HG03432 (cell line): ENCODE measurements around the gene TSPAN18.

Experiments used
- ATAC-seq: cut with Tn5 transposase; IDR thresholded peaks from one replicate; pipeline ENCODE4 v1.9.1; 2021; ENCODE audit warnings: mild to moderate bottlenecking, moderate library complexity; ENCODE audit not compliant: unreplicated experiment

Gene TSPAN18

DNA sequence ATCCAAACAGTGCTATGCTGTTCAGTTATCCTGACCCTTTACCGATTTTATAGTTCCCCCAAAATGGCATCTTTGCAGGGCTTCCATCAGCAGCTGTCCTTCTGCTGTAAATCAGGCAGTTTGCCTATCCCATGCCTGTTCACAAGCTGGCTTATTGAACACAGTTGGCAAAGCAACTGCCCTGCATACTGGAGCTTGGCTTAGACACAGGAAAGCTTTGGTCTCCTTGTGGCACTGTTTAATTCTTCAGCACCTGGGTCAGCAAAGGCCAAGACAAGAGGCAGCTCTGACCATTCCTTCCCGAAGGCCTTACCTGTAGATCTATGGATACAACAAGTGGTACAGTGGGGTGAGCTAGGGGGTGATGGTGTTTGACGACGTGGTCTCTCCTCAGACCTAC, 32.2 kb downstream of the TSPAN18 start:
- no peak for ATAC-seq

DNA sequence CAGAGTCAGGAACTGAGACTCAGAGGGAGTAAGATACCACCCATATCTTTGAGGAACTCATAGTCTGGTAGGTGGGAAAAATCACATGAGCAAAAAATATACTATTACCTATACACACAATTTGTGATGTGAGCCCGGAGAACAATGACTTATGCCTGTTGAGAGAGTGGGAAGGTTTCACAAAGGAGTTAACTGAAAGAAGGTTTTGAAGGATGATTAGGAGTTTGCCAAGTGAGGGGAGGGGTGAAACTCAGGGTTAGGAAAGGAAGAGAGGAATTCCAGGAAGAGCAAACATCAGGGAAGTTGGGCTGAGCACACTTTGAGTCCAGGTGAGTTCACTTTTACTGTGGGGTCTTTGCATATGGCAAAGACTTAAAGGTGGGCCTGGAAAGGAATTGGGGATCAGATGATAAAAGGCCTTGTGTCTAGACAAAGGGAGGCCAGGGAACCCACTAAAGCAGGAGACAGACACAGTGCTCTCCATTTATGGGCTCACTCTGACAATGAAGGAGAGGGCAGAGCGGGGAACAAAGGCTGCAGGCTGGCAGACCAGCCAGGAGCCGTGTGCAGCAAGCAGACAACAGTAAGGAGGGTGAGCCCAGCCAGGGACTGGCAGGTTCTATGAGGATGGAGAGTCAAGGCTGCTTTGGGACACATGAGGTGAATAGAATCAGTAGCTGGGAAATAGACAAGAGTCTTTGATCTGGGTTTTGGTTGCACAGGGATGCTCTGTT, 33.1 kb downstream of the TSPAN18 start:
- no peak for ATAC-seq

DNA sequence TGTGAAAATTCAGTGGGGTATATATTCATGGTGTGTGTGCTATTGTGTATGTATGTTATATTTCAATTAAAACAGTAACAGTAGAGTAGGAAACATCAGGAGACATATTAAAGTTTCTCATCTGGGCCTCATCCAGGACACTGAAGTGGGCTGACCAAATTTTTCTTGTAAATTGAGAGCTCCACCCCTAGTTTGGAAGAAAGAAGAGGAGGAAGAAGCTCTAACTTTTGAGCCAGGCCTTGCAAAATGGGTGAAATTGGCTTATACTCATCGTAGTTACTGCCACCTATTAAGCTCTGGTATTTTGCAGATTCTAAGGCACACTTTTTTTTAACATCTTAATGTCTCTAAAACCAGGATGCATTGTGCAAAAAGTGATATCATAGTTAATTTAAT, 33.7 kb downstream of the TSPAN18 start:
- no peak for ATAC-seq

DNA sequence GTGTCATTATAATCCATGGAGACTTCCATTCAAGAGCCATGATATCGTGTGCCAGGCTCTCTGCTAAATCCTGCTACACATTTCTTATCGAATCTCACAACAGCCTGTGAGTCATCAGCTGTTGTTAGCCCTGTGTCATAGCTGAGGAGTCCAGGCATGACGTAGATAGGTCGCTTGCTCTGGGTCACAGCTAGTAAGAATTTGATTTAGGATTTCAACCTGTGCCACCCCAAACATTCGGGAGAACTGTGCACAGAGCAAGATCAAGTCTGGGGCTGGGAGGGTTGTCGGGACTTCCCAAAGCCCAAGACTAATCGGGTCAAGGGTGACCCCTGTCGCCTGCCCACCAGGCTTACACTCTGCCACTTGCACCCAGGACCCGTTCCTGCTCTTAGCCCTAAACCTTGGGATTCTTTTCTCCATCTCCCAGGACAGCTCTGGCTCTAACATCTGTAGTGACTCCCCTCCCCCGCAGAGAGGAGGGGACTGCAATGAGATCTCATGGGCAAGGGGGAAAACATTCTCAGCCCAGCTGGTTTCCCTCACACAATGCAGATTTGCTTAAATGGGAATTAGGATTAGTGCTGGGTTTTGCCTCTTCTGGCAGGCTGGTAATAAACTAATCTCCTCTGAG, 34.3 kb downstream of the TSPAN18 start:
- no peak for ATAC-seq

DNA sequence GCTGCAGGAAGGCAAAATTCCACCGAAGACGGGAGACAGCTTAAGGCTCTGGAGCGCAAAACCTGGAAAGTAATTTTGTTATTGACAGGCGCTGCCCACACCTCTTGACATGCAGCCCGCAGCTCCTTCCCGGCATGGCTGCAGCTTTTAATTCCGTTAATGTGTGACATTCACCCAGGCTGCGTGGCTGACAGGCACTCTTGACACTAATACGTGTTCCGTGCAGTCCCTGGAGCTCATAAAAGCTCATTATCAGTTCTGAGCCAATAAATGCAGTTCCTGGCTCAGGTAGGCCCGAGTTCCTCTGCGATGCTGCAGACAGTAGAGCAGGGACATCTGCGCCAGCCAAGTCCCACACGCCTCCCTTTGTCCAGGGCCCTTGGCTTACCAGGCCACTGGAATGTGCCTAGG, 34.8 kb downstream of the TSPAN18 start:
- no peak for ATAC-seq

DNA sequence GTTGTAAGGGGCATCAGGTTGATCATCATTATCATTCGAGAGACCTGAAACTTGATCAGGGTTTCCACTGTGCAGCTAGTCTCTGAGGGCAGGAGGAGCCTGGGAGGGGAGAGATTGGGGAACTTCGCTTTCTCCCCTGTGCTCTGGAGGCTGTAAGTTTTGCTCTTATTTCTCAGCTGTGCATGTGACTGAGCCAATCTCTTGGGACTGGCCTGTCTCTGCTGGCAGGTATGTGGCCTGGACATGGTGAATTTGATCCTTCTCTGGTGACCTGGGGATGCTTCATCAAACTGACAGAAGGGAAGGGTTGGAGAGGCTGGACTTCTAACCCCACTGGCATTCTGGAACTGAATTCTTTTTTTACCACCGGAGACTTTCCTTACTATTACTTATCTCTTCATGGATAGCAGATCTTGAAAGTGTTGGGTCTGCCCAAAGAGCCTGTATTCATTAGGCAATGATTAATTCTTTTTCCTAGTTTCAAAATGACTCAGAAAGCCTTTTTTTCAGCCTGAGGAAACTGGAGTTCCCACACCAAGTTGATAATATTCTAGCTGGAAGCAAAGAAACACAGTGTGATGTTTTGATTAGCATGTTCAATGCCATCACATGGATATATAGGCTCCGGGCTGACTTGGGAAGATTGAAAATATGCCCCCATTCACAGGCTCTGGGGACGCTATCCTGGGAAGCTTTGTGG, 36.5 kb downstream of the TSPAN18 start:
- ATAC-seq: no peak

DNA sequence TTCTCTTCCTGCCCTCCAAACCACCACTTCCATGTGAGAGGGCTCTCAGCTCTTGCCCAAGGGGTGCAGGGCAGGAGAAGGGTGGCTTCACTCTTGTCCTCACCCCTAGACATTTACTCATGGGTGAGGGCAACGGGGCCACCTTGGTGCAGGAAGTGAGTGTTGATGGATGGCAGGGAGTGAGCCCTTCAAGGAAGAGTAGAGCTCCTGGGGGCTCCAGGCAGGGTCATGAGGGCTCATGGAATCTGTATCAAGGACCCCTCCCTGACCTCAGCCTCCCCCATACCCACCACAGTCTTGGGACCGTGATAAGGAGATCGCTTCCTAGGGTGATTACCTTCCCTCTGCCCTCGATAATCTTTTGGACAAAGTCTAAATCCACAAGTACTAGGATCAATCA, 37.8 kb downstream of the TSPAN18 start:
- ATAC-seq: no peak

DNA sequence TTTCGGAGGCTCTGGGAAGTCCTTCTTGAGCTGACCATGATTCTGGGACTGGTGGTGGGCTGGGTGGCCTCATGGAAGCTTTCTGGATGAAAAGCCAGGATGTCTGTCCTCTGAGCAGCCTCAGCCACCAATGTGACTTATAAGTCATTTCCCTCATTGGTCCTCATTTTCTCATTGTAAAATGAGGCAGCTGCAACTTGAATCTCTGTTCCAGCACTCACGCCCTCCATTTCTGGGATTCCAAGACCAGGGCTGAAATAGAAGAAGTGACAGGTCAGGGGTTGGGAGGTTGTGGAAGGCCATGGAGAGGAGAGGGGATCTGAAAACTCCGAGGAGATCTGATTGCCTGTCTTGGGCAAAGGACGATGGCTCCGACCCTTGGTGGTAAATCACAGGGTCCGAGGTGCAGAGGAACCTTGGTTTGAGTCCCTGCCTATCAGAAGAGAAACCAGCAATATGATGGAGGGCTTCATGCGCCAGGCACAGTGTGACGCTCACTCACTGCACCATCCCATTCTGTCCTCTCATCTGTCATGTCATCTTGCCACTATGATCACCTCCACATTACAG, 38.3 kb downstream of the TSPAN18 start:
- no peak for ATAC-seq

DNA sequence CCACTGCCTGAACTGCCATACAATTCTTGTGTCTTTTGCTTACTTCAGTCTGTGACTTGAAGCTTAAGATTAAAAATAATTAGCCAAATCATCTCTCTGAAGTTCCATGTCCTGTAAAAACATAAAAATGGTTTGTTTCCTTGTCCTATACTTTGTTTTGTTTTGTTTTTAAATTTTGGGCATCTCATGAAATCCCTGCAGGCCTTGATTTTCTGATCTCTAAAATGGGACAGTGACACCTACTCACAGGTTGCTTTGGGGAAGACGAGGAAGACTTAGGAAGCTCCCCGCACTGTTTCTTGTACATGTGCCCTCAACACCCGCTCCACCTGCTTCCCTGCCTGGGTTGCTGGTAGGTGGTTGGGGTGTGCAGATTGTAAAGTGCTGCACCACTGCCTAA, 38.9 kb downstream of the TSPAN18 start:
- no peak for ATAC-seq

DNA sequence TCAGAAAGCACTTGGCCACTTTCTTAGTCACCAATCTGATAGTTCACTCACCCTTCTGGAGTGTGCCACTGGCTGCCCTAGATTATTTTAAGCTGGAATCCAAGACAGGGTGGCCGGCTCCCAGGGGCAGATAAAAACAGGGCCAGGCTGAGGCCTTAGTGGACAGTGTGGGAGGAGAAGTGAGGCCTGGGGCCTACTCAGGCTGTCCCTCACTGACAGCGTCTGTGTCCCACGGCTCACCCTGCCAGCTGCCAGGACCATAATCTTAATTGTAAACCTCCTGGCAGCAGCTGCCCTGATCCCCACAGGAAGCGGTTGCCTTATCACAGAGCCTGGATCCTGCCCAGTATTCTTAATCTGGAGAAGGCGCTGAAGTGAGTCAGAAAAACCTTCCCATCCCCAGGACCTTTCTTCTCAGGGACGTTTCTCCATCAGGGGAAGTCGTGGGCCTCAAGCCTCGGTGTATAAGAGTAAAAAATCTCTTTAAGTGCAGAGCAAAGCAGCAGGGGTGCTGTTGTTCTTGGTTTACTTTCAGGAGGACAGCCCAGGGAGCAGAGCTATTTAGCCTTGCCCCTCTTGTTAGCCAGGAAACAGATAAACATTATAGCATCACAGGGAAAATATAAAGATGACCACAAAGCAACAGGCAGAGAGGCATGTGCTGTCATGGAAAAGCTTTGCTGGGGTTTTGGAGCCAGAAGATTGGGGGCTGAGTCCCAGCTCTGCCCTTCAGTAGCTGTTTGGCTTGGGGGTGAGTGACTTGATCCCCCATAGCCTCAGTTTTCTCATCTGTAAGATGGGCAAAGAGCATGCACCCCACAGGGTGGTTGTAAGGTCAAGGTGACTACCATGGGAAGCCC, 39.6 kb downstream of the TSPAN18 start:
- no peak for ATAC-seq

DNA sequence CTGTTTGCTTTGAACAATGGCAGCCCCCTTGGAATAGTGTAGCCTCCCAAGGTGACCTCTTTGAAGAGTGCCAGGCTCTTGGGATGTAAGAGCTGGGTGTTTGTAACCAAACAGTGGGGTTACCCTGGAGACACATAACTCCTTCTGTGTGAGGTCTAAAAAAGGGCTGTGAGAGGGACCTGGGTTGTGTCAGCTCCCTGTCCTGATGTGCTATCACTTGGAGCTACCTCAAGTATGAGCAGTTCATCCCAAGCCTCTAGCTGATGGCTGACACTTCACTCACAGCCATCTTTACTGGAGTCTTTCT, 40.2 kb downstream of the TSPAN18 start:
- no peak for ATAC-seq

DNA sequence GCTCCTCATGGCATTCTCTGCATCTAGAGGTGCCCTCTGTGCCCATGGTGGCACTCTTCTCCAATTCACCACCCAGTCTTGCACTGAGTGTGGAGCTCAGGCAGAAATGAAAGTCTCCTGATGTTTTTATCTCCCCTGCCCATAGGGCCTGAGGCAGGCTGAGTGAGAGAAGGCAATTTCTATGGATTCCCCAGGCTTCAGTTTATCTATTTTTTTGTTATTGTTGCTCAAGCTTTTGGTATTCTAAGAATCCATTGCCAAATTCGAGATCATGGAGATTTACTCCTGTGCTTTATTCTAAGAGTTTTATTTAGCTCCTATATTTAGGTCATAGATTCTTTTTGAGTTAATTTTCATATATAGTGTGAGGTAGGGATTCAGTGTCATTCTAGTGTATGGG, 40.7 kb downstream of the TSPAN18 start:
- no peak for ATAC-seq

DNA sequence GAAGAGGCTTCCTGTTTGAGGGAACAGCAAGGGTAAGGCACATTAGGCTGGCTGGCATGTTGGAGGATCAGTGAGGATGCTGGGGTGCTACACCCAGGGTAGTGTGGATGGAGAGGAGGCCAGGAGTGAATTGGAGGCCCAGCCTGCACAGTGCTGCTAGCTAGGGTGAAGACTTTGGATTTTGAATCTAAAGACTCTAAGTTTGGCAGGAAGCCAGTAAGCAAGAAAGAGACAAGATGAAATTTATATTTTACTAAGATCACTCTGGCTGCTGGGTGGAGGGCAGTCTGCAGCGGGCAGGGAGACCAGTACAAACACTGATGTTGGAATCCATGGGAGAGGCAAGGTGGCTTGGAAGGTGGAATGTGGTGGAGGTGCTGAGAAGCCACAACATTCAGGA, 43.6 kb downstream of the TSPAN18 start:
- no peak for ATAC-seq

DNA sequence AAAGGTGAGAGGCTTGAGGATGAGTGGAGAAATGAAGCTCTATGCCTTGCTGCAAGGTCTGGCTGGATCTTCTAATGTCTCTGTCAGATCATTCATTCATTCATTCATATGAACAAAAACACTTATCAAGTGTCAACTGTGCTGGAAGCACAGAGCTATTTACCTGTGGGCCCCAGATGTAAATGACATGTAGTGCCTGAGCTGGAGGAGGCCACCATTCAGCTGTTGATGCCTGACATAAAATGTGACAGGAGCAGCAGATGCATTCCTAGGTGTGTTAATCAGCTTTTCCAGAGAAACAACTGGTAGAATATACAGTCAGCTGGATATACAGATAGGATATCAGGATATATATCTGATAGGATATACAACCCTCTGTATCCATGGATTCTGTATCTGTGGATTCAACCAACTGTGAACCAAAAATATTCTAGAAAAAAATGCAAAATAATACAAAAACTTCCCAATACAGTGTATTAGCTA, 44.5 kb downstream of the TSPAN18 start:
- ATAC-seq: no peak

DNA sequence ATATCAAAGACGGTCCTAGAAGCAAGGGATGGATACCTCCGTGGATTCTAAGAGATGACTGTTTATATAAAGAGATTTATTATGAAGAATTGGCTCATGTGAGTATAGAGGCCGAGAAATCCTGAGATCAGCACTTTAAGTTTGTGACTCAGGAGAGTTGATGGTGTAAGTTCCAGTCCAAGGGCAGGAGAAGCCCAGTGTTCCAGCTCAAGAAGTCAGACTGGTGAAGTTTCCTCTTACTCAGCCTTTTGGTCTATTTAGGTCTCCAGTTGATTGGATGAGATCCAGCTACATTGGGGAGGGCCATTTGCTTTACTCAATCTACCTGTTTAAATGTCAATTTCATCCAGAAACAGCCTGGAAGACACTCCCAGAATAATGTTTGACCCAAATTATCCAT, 45.1 kb downstream of the TSPAN18 start:
- ATAC-seq: no peak

DNA sequence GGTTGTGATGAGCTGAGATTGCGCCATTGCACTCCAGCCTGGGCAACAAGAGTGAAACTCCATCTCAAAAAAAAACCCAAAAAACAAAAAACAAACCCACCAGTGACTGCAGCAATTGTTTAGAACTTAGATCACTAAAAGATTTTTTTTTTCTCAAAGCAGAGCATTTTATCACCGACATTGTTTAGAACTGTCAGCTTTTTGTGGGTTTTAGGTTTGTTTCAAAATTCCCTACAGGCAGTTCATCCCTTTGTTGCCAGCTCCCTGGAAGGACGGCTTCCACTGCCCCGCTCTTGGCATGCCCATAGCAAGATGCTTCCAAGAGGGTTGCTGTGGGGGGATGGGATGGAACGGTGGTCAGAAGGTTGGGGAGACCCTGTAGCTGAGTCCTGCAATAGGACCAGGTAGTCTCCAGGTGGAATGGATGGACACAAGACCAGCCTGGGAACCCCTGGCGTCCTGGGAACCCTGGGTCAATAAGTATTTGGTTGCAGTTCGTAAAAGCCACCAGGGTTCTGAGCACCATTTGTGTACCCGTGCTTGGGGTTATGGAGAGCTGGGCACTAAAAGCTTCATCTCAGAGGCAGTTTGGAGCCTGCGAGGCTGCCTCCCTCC, 46.7 kb downstream of the TSPAN18 start:
- ATAC-seq: no peak

DNA sequence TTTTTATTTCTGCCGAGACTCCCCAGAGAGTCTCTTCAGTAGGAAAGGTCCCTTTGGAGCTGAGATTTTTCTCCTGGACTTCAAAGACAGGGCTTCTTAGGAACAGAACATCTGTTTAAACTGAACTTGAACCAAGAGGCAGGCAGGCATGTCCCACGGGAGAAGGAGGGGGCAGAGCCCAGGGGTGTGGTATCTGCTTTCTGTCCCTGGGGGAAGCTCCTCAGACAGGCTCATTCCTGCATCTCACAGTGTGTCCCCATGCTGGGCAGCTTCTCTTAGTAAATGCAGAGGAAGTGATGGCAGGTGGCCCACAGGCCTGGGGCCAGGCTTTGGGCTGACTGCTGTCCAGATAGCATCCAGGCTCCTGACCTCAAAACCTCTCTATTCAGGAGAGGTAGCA, 47.3 kb downstream of the TSPAN18 start:
- no peak for ATAC-seq

DNA sequence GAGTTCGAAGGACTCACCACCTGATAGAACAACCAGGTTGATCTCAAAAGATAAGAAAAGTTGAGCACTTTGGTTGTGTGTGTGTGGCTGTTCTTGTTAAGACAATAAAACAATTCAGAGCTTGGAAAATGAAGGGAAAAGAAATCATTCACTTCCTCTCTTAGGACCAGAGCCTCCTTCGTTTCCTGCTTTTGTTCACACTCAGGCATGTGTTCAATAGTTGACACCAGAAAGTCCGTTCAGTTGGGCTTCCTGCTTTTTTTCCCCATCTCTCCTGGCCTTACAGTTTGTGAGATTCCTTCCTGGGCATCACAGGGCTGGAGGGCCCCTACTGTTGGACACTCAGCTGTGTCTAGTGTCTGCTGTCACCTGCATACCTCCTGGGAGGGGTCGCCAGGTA, 48.0 kb downstream of the TSPAN18 start:
- no peak for ATAC-seq

DNA sequence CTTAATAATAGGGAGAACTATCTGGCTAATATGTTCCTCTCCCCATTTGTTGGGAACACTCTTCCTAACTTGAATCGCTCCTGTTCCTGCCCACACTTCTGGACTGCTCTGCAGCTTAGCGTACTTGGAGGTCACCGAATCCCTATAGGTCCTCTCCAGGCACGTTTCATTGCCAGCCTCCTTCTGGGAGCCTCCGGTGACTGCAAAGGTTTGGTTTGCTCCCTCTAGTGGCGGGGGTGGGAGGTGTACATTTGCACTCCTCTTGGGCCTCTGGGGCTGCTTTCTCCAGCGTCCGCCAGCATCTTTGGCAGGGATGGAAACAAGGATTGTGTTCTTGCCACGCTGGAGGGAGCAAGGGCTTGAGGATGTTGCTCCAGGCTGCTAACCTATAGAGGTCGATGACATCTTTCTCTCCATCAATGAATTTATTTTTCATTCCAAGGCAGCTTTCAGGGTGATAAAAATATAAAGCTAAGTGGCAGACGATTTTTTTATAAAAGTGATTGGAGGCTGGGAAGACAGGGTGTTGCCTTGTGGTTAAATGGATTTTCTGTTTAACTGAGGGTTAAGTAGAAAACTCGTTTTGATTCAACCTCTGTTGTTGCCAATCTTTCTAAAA, 48.7 kb downstream of the TSPAN18 start:
- ATAC-seq: no peak

DNA sequence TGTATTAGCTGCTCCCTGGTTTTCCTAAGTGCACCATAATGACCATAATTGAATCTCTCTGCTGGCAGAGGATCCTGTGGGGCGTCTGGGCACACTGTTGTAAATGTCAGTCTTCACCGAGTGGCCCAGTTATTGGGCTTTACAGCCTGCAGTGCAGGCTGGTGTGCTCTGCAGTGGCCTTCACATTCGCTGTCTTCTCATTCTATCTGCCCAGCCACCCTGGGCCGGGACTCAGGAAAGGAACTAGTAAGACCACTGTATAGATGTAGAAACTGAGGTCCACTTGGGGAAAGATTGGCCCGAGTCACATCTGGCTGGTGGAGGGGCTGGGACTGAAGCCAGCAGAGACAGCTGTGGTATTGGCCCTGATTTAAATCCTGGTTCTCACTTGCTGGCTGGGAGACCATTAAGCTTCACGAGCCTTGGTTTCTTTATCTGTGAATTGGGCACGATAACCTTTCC, 49.3 kb downstream of the TSPAN18 start:
- ATAC-seq: no peak
